Right lobe of liver (tissue), 6 donors: ENCODE results near the gene SGCD. TPM values are rescaled to one million over a fixed set of nuclear protein-coding genes. Genes with fewer than 3 reads are reported as not detected.

Experiments used
- ATAC-seq, 4 donors: fragments of 200-7000 bp; cut with Tn5 transposase; one replicate each; pipeline ENCODE4 v1.9.1; 2020; ENCODE audit warnings: mild to moderate bottlenecking in 4 of 4, moderate library complexity in 4 of 4
- DNase-seq, 3 donors: peaks; one replicate each; pipeline ENCODE4 v3.0.0-alpha.2; 2020
- H3K27ac ChIP-seq, 3 donors: fragments of 200-600 bp; one replicate each; pipeline ENCODE4 v1.8.0; 2022
- H3K27me3 ChIP-seq, 2 donors: fragments of 200-600 bp; one replicate each; pipeline ENCODE4 v1.8.0; 2022
- H3K36me3 ChIP-seq, 4 donors: fragments of 200-600 bp; sonication (generic) in 1 of 4; one replicate each; pipeline versions ENCODE4 v1.5.1 to v1.8.0; 2017 to 2022; ENCODE audit warnings: control low read depth in 1 of 4
- H3K4me1 ChIP-seq, 4 donors: fragments of 200-600 bp; sonication (generic) in 1 of 4; one replicate each; pipeline versions ENCODE4 v1.5.1 to v1.8.0; 2017 to 2022; ENCODE audit warnings: control low read depth in 1 of 4
- H3K4me3 ChIP-seq, 3 donors: fragments of 200-600 bp; one replicate each; pipeline ENCODE4 v1.8.0; 2022
- H3K9me3 ChIP-seq, 4 donors: fragments of 200-600 bp; sonication (generic) in 1 of 4; one replicate each; pipeline versions ENCODE4 v1.5.1 to v1.8.0; 2017 to 2022; ENCODE audit warnings: control low read depth in 1 of 4
- CTCF ChIP-seq, 4 donors: fragments of 200-600 bp in 3 of 4; fragments of 450-650 bp in 1 of 4; IDR thresholded peaks; one replicate each; pipeline versions ENCODE4 v1.5.1 to v1.8.0; 2016 to 2022; ENCODE audit warnings: antibody characterized with exemption in 4 of 4, mild to moderate bottlenecking in 2 of 4
- POLR2A ChIP-seq: fragments of 450-650 bp; IDR thresholded peaks from one replicate; pipeline ENCODE4 v1.6.1; 2017; ENCODE audit warnings: antibody characterized with exemption, mild to moderate bottlenecking
- WGBS: methylation state at CpG from one replicate; pipeline ENCODE4 v1.1.6; 2018; ENCODE audit warnings: low coverage, low lambda C conversion rate; ENCODE audit not compliant: insufficient coverage; ENCODE audit errors: missing lambda C conversion rate; 5-methylcytosine and 5-hydroxymethylcytosine counted together
- intact Hi-C, 2 donors: fragments of 100-400 bp; cut with DNase I; formaldehyde crosslinking; loops; one replicate each; pipeline versions ENCODE4 v1.11.2 to v1.14.1; 2022
- total RNA-seq, 6 experiments: library from RNA; depleted of rRNA in 2 of 6; stranded (reverse); fragments of >200 nt in 2 of 6; fragmentation: NEBNext Ultra II Directional in 3 of 6; extraction: Animal tissue kit (Norgen Biotek cat#: 25700) in 3 of 6; gene quantifications; one replicate each; pipeline versions ENCODE4 v1.1.0 to v1.2.4, GENCODE V29; 2016 to 2023
- donor health status: DM: no; HTN: yes; CAD: no.
- donor health status: DM: no; HTN: no; CAD: no.
- donor health status: DM: no; HTN: no; CAD: no.
- donor health status: DM: no; HTN: yes; CAD: no.
- donor health status: DM: no; HTN: yes; CAD: no.

Gene SGCD
- total RNA-seq, 6 experiments from 2014 or later = 0.31 to 3.1 (median 0.95) TPM

GRCh38 chr5:156359476-156359875 lies 32.5 kb downstream of the SGCD start:
- DNase-seq = no peak
- no peaks in the 10 kb centered on the region for H3K9me3 ChIP-seq
- no peaks in the 10 kb centered on the region for H3K36me3 ChIP-seq
- no peaks in the 10 kb centered on the region for H3K27me3 ChIP-seq
- intact Hi-C loops = no loop called here
- no peaks in the 10 kb centered on the region for H3K4me1 ChIP-seq
- no peak for TF ChIP-seq CTCF (IDR thresholded peaks at IDR 0.05)
- H3K4me3 ChIP-seq = no peak overlapping the region
- no peak for ATAC-seq
- WGBS = 50% methylated on average over 1 of the region's 1 CpG
- H3K27ac ChIP-seq = no peak overlapping the region

GRCh38 chr5:156361436-156362109 lies 34.6 kb downstream of the SGCD start:
- intact Hi-C loops = no loop called here
- TF ChIP-seq POLR2A (no peak), CTCF (IDR thresholded peaks at IDR 0.05) (no peak)
- 68% methylated on average over 3 of the region's 3 CpGs for WGBS
- Histone ChIP-seq H3K27me3 (no peaks in the 10 kb centered on the region), H3K36me3 (no peaks in the 10 kb centered on the region), H3K27ac (no peak overlapping the region), H3K9me3 (no peaks in the 10 kb centered on the region), H3K4me1 (no peaks in the 10 kb centered on the region), H3K4me3 (no peak overlapping the region)
- DNase-seq (no peak), ATAC-seq (no peak)

GRCh38 chr5:156363861-156364260 lies 36.9 kb downstream of the SGCD start:
- Histone ChIP-seq H3K36me3 (no peaks in the 10 kb centered on the region), H3K9me3 (no peaks in the 10 kb centered on the region), H3K27me3 (no peaks in the 10 kb centered on the region), H3K27ac (no peak overlapping the region), H3K4me1 (peaks cover 0 to 9% (median 3%) of the 10 kb centered on the region in 4 donors), H3K4me3 (no peak overlapping the region)
- no peak for ATAC-seq
- TF ChIP-seq POLR2A (no peak), CTCF (IDR thresholded peaks at IDR 0.05) (no peak)
- WGBS = 79% methylated on average over 2 of the region's 2 CpGs
- DNase-seq = no peak
- intact Hi-C loops = no loop called here

- Histone ChIP-seq H3K27ac (no peak overlapping the region), H3K9me3 (no peaks in the 10 kb centered on the region), H3K4me3 (no peak overlapping the region), H3K27me3 (no peaks in the 10 kb centered on the region), H3K4me1 (peaks cover 0 to 9% (median 3%) of the 10 kb centered on the region in 4 donors), H3K36me3 (no peaks in the 10 kb centered on the region)
- TF ChIP-seq CTCF (IDR thresholded peaks at IDR 0.05) (no peak), POLR2A (no peak)
- ATAC-seq = no peak
- no peak for DNase-seq
- intact Hi-C loops = no loop called here
Observed at GRCh38 chr5:156366521-156366920, 39.6 kb downstream of the SGCD start.

- no peak for TF ChIP-seq POLR2A
- peaks cover 0 to 9% (median 3%) of the 10 kb centered on the region in 4 donors for H3K4me1 ChIP-seq
Observed at GRCh38 chr5:156367597-156367996, 40.6 kb downstream of the SGCD start.

More at GRCh38 chr5:156367597-156367996, 40.6 kb downstream of the SGCD start:
- intact Hi-C loops = no loop called here
- DNase-seq (peak; percentile 63 to 78 (median 69)), ATAC-seq (peak; percentile 98 to 100 (median 100))
- Histone ChIP-seq H3K27ac (peak overlapping the region in 2 of 3 donors; percentile 38 to 63), H3K36me3 (no peaks in the 10 kb centered on the region), H3K4me3 (no peak overlapping the region), H3K9me3 (no peaks in the 10 kb centered on the region), H3K27me3 (no peaks in the 10 kb centered on the region)
- WGBS = 21% methylated on average over 3 of the region's 3 CpGs
